GM18502 (cell line): ENCODE measurements around the gene DUS2.
"Not testable (repeated sequence)": the region's sequence is repeated elsewhere in the genome, so short reads cannot be mapped to it uniquely, and the experiment has no call there.

ENCODE experiments used
- ATAC-seq: cut with Tn5 transposase; IDR thresholded peaks from one replicate; pipeline ENCODE4 v1.9.1; 2021; ENCODE audit warnings: mild to moderate bottlenecking; ENCODE audit not compliant: unreplicated experiment, poor library complexity

Gene DUS2

GRCh38 chr16:68022728-68023537 lies at the start of gene DUS2, which contains the start of gene DDX28:
TSS of gene DUS2 (plus strand) at chr16:68023284. CDS start at chr16:68038024, 14,740 bp downstream.
TSS of gene DDX28 (minus strand) at chr16:68023232. CDS start at chr16:68023202, 30 bp downstream.
- peak; percentile 77 for ATAC-seq

DNA sequence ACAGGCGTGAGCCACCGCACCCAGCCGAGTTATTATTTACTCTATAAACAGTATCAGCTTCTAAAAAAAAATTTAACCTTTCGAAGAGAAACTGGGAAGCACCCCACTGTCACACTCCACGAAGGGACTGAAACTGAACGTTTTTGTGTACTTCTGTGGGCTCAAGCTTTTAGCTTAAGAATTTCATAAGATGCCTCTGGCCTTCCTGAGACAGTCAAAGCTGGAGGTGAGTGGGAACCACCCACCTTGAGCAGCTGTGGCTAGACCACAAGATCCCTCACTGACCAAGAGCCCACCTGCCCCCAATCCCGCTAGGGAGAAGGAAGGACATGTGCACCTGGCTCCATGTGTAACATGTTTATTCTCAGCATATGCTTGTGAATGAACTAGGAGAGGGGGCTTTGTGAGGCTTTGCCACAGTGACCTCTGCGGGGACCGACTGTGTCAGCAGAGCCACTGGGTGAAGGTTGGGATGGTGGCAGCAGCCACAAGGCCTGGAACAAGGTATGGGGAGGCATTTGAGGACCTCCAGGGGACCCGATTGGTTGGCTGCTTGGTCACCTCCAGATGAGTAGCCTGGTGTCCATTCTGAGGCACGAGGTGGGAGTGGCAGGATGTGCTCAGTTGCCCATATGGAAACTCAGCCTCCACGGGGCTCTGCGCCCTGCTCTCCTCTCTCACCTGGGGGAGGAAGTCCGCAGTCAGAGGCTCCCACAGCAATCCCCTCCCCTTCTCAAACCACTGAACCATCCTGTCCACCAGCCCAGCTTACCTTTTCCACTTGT lies 47.6 kb upstream of the DUS2 start:
- no peak for ATAC-seq

DNA sequence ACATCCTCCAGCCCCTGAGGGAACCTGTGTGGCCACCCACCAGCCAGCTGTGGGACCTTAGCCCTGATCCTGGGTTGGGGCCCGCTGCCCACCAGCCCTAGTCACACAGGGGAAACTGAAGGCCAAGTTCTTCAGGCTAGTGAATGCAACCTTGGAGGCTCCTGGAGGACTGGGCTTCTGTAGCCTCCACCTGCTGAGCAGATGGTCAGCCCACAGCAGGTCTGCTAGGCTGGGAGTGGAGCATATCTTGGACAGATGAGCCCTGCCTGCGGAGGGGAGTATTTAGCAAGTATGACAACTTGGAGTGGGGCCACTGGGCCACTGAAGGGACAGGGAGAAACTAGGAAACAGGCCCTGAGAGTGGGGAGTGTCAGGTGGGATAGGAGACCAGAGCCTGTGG lies 46.9 kb upstream of the DUS2 start:
- ATAC-seq: no peak

GRCh38 chr16:67977005-67977404 lies 46.1 kb upstream of the DUS2 start:
- ATAC-seq: no peak

DNA sequence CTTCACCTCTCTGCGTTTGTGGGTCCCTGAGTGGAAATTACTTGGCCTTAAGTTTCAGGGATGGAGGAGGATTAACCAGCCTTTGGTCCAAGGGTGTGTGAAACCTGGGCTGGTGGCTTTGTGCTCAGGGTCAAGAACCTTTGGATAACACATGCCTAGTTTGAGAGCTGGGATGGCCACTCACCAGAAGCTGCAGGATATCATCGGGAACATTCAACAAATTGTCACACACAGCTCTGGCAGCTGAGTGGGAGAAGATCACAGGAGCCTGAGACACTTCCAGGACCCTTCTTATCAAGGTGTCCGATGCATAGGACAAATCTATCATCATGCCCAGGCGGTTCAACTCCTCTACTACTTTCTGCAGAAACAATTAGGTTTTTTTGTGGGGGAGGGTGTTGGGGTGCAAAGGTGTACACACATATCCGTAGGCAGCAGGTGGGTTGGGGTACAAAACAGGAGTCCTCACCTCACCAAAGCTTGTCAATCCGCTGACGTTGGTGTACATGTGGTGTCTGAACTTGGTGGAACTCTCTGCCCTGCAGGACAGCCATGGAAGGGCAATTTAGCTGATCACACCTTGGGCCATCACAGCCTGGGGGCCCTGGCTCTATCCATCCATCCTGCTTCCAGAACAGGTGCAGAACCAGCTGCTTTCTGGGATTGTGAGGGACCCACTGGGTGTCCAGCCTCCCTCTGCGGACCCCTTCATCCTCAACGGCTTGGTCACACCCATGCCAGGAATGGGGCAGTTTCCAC lies 45.4 kb upstream of the DUS2 start:
- ATAC-seq: no peak

DNA sequence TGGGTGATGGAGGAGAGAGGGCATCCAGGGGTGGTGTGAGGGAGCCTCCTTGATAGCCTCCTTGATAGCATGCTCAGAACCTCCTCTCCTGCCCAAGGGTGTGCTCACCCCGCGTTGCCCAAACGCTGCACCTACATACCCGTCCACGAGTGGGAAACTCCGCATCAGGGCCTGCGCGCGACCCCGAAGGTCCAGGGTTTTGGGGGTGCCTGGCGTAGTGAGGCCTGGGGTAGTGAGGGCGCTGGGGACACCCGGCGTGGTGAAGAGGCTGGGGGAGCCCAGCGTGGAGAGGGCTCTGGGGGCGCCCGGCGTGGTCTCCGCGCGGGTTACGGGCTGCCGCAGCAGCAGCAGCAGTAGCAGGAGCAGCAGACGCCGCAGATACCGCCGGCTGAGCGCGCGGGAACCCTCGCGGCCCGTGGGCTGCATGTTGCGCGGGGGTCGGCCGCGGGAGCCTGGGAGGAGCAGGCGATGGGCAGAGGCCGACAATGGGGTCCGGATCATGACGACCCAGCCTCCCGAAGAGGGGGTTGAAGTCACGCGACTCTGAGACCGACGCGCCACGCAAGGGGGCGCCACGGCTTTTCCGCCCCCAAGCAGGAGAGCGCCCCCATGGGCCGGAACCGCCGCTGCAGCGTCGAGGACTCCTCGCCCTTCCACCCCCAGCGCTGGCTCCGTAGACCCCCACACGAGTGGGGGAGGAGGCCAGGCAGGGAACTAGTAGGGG lies 43.0 kb upstream of the DUS2 start, which contains the start of gene DPEP3:
Gene DPEP3 (minus strand): TSS at position 545 of the 724 bp plus-strand sequence. CDS start 119 bp downstream, at position 426.
- ATAC-seq: no peak

- no peak for ATAC-seq
Observed at GRCh38 chr16:67982011-67982696, 40.9 kb upstream of the DUS2 start.

GRCh38 chr16:67986949-67987348 lies 36.1 kb upstream of the DUS2 start:
- no peak for ATAC-seq

GRCh38 chr16:67987460-67988160 lies 35.5 kb upstream of the DUS2 start:
- no peak for ATAC-seq

DNA sequence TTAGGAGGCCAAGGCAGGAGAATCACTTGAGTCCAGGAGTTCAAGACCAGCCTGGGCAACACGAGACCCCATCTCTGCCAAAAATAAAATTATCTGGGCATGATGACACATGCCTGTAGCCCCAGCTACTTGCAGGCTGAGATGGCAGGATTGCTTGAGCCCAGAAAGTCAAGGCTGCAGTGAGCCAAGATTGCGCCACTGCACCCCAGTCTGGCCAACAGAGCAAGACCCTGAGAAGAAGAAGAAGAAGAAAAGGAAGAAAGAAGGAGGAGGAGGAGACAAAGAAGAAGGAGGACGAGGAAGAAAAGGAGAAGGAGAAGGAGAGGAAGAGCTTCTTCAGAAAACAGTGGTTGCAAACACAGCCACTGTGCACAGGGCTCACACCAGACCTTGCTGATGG lies 34.4 kb upstream of the DUS2 start:
- no peak for ATAC-seq

GRCh38 chr16:67989322-67990017 lies 33.6 kb upstream of the DUS2 start:
- no peak for ATAC-seq

DNA sequence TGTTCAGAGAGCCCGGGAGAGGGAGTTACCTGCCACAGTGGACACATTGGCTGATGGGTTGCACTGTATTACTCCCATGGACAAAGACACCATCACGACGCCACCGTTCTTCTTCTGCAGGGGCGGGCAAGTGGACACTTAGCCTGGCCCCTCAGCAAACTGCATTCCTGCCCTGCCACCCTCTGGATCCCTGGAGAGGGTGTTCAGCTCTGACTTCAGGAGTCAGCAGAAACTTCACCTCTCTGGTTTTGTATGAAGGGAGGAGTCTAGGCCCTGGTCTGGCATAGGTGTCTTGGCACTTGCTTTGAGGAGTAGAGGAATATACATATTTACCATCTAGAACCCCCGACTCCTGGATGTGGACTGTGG lies 33.1 kb upstream of the DUS2 start:
- ATAC-seq: no peak

DNA sequence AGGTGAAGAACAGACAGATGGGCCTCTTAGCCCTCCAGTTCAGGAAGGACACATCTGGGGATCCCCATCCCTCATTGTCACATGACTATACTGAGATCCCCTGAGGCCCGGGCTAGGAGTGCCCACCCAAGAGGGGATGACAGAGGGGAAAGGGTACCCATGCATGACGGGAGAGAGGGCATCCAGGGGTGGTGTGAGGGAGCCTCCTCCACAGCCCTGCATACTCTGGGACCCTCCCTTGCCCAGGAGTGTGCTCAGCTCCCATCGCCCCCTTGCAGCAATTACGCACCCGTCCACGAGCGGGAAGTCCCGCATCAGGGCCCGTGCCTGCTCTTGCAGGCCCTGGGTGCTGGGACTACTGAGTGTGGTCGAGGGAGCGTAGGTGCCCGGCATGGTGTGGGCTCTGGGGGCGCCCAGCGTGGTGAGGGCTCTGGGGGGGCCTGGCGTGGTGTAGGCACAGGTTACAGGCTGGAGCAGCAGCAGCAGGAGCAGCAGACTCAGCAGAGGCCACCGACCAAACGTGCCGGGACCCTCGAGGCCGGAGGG lies 30.4 kb upstream of the DUS2 start:
- peak; percentile 8 for ATAC-seq

DNA sequence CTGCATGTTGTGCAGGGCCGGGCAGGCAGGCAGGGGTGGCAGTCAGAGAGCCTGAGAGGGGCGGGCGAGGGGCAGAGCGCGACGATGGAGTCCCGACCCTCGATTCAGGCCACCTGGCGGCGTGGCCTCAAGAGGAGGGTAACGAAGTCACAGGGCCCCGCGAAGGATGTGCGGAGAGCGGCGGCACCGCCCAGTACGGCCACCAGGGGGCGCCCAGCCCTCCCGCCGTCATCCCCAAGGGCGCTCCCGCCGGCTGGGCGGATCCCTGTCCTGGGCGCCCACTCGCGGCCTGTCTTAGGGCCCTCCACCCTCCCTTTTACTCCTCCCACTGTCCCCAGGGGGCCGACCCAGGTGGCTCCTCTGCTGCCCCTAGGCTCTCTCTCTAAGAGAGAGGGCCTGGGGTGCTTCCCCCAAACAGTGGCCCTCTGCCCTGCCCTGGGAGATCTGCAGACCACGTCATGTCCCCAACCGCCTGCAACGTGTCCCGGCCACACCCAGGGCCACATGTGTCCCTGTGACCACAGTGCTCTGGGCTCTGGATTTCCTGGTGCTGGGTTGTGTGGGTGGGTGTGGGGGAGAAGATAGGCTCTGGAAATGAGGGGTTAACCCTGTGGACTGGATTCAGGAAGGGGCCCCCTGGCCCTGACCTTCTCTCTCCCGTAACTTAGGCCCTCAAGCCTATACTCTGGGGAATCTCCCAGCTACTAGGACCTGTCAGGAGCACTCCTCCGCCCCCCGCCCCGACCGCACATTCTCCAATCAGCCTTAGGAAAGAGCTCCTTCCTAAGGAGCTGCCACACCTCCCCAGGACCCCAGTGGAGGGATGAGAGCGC lies 29.7 kb upstream of the DUS2 start:
- ATAC-seq: peak; percentile 69

DNA sequence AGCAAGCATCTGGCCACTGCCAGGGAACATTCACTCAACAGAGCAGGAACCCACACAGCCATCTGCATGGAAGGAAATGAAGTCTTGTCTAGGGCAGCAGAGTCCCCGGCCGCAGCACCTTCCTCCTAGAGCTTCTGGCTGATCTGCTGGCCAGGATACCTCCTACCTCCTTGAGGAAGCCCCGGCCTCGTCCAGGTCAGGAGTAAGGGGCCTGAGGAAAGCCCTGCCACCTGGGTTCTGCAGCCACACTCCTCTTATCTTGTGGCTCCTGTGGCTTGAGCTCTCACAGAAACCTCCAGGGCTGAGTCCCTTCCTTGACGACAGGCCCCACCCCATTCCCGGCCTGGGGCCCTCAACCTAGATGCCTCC lies 29.1 kb upstream of the DUS2 start:
- ATAC-seq: not testable (repeated sequence)

- no peak for ATAC-seq
Observed at GRCh38 chr16:67995423-67995822, 27.7 kb upstream of the DUS2 start.

GRCh38 chr16:67996666-67997065 lies 26.4 kb upstream of the DUS2 start:
- no peak for ATAC-seq
